GM18502 (cell line): ENCODE results near the gene OGDH.
"Not testable (repeated sequence)": the region's sequence is repeated elsewhere in the genome, so short reads cannot be mapped to it uniquely, and the experiment has no call there.

ENCODE experiments used
- ATAC-seq: cut with Tn5 transposase; IDR thresholded peaks from one replicate; pipeline ENCODE4 v1.9.1; 2021; ENCODE audit warnings: mild to moderate bottlenecking; ENCODE audit not compliant: unreplicated experiment, poor library complexity

Gene OGDH

DNA sequence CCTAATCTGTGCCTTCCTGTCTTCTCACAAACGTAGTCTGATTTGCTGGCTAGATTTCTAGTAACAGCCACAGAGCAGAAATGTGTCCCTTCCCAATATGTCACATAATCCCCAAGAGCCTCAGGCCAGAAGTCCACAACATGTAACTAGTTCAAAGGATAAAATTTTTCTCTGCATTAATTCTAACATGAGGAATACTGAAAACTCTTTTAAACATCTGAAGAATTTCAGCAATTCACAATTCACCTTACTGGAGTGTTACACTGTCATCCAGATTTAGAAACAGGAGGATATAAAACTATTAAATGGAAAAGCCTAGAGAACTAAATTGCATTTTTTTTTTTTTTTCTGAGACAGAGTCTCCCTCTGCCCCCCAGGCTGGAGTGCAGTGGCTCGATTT is 30.2 kb upstream of the OGDH start:
- ATAC-seq, result no peak

DNA sequence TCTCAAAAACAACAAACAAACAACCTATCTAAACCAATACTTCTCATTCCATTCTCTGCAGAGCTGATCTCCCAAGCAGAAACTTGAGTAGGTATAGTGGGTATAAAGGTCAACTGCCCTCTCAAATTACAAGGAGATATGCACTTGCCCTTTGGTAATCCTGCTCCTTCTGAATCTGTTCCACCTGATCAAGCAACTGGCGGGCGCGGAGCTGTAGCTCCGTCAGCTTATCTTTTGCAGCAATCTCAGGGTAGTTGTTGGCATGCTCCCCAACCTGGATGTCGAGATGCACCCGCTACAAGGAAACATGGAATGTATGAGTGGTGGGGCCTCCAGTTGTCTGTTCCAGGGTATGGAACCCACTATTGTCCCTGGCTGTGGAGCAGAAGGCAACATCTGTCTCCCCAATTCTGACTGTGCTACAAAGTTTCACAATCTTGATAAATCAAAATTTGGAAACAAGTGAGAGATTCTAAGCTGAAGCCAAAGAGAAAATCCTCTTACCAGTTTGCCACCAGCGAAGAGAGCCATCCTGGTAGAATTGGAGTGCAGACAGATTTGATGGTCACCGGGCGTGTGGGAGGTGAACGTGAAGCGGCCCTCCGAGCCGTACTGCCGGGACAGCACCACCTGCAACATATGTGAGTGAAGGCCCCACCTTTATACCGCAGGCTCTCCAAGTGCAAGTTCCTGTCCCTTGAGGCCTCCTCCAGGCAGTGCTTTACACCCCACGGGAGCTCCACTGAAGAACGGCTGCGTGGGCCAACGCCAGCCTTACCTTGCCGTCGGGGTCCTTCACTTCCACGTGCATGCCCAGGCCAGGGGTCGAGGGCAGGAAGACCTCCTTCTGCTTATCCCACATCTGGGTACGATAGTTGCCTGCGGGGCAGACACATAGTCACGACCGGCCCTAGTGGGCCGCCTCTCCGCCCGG is 25.2 kb upstream of the OGDH start:
- ATAC-seq, result peak; percentile 41

DNA sequence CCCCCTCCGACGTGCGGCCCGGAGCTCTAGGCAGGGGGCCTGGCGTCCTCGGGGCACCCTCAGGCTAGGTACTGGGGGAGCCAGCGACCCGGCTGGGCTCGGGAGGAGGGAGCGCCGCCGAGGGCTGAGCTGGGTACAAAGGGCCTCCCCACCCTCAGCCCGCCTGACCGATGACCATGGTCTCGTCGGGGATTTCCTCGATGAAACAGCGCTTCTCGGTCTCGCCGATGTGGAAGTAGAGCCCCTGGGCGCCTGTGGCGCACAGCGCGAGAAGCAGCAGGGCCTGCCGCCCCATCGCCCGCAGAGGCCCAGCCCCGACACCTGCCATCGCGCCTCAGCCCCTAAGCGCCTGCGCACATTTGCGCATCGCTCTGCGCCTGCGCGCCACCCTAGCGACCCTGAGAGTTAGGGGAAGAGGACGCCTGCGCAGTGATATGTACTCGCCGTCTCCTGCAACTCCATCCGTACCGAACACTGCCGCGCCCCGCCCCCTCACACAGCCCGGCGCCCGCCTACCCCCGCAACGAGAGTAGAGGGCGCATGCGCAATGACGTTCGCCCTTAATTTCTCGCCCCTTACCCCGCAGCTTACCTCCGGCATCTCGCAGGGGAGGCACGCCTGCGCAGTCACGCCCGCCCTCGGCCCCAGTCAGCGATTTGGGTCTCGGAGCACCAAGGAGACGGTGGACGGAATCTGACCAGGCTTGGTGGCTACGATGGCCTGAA is 24.4 kb upstream of the OGDH start, which contains the start of gene TMED4:
TSS of gene TMED4 (minus strand) at position 353 of the 725 bp plus-strand sequence. CDS start at position 328, 25 bp downstream.
- ATAC-seq, result peak; percentile 81

DNA sequence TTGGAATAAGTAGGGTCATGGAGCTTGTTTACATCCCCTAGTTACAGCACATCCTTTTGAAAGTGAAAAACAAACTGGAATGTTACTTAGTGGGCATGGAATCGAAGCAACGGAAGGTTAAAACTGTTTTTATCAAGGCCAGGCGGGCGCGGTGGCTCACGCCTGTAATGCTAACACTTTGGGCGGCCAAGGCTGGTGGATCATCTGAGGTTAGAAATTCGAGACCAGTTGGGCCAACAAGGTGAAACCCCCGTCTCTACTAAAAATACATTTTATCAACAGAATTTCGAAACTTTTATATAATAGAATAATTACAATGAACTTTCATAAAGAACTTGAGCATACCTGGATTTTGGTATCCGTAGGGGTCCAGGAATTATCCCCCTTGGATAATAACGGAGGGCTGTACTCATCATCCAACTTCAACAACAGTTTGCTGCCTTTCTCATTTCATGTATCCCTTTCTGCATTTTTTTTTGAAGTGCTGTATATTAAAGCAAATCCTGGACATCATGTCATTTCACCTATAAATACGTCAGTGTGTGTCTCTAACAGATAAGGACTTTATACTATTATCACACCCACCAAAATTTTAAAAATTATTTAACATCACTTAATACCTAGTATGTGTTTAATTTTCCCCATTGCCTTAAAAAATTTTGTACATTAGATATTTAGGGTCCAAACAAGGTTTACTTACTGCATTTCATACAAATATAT is 23.1 kb upstream of the OGDH start:
- no peak for ATAC-seq

DNA sequence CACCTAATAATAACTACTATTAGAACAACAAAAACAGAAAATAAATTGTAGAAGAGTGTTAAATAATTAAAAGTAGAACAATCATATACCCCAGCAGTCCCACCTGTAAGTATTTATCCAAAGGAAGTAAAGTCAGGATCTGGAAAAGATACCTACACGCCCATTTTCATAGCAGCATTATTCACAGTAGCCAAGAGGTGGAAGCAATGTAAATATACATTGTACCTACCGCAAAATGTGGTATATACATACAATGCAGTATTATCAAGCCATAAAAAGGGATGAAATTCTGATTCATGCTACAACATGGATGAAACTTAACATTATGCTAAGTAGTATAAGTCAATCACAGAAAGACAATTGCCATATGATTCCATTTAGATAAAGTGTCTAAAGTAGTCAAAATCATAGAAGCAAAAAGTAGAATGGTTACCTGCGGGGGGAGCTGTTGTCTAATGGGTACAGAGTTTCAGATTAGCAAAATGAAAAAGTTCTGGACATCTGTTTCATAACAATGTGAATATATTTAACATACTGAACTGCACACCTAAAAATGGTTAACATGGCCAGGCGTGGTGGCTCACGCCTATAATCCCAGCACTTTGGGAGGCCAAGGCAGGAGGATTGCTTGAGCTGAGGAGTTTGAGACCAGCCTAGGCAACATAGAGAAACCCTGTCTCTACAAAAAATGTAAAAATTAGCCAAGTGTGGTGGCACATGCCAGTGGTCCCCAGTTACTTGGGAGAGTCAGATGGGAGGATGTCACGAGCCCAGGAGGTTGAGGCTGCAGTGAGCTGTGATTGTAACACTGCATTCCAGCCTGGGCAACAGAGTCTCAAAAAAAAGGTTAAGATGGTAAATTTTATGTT is 18.4 kb upstream of the OGDH start:
- ATAC-seq, result no peak

DNA sequence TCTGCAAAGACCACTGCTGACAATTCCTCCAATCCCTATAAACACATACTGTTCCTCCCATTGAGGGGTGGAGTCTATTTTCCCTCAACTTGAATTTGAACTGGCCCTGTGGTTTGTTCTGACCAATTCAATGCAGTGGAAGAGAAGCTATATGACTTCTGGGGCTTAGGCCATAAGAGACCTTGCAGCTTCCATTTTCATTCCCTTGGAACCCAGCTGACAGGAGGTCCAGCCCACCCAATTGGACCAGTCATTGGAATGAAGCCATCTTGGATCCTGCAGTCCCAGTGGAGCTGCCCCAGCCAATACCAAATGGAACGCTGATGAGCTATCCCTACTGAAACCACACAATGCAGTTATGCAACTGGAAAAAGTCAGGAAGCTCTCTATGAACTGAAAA is 15.5 kb upstream of the OGDH start:
- ATAC-seq, result no peak

DNA sequence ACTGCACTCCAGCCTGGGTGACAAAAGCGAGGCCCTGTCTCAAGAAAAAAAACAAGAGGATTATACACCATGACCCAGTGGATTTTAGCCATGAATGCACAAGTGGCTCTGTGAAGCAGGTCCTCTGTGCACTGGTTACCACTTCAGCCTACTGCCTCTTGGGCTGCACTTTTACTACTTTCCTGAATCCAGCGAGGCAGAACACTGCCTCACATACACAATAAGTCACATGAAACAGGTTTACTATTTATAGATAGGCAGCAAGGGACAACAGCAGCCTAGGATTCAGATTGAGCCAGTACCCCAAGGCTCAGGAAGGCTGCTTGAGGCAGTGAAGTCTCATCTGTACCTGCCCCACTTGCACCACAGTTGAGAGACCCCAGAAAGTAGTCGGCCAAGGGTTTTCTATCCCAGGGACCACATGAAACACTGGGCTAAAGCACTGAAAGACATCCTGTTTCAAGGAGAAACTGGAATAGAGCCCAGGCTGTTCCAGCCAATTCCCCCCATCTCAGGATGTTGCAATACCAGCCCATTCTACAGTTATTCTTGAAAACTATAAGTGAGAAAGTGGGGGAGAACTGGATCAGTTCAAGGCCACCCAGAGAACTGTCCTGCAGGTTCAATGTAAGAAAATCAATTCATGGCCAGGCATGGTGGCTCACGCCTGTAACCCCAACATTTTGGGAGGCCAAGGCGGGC is 10.3 kb upstream of the OGDH start:
- no peak for ATAC-seq

DNA sequence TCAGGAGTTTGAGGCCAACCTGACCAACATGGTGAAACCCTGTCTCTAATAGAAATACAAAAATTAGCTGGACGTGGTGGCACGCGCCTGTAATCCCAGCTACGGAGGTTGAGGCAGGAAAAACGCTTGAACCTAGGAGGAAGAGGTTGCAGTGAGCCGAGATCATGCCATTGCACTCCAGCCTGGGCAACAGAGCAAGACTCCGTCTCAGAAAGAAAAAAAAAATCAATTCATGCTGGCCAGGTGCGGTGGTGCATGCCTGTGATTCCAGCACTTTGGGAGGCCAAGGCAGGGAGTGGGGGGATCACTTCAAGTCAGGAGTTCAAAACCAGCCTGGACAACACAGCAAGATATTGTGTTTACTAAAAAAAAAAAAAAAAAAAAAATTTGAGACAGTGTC is 9.2 kb upstream of the OGDH start:
- not testable (repeated sequence) for ATAC-seq

DNA sequence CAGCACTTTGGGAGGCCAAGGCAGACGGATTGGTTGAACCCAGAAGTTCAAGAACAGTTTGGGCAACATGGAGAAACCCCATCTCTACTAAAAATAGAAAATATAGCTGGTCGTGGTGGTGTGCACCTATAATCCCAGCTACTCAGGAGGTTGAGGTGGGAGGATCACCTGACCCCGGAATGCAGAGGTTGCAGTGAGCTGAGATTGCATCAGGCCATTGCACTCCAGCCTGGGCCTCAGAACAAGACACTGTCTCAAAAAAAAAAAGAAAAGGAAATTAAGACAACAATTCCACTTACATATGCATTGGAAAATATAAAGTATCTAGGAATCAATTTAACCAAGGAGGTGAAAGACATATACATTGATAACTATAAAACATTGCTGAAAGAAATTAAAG is 7.2 kb upstream of the OGDH start:
- no peak for ATAC-seq

DNA sequence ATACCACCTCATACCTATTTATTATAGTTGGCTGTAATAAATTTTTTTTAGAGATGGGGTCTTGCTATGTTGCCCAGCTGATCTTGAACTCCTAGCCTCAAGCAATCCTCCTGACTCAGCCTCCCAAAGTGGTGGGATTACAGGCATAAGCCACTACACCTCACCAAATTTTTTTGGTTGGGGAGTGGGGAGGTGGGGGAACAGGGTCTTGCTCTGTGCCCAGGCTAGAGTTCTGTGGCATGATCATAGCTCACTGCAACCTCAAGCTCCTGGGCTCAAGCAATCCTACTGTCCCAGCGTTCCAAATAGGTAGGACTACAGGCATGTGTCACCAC is 3.9 kb upstream of the OGDH start:
- ATAC-seq, result no peak

DNA sequence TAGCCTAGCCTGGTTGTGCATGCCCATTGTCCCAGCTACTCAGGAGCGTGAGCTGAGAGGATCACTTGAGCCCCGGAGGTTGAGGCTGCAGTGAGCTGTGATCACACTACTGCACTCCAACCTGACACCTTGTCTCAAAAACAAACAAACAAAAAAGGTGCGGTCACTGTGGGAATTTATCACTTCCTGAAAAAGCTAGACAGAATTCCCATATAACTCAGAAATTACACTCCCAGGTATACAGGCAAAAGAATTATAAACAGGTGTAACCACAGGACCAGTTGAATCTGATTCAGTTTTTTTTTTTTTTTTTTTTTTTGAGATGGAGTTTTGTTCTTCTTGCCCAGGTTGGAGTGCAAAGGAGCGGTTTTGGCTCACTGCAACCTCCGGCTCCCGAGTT is 3.2 kb upstream of the OGDH start:
- no peak for ATAC-seq

DNA sequence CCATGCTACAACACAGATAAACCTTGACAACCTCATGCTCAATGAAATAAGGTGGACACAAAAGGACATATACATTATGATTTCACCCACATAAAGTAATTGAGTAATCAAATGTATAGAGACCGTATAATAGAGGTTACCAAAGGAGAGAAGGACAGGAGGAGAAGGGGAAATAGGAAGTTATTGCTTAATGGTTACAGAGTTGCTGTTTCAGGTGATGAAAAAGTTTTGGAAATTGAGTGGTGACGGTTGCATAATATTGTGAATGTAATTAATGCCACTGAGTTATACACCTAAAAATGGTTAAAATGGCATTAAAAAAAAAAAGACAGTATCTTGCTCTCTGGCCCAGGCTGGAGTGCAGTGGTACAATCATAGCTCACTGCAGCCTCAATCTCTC is 1.5 kb upstream of the OGDH start:
- no peak for ATAC-seq

DNA sequence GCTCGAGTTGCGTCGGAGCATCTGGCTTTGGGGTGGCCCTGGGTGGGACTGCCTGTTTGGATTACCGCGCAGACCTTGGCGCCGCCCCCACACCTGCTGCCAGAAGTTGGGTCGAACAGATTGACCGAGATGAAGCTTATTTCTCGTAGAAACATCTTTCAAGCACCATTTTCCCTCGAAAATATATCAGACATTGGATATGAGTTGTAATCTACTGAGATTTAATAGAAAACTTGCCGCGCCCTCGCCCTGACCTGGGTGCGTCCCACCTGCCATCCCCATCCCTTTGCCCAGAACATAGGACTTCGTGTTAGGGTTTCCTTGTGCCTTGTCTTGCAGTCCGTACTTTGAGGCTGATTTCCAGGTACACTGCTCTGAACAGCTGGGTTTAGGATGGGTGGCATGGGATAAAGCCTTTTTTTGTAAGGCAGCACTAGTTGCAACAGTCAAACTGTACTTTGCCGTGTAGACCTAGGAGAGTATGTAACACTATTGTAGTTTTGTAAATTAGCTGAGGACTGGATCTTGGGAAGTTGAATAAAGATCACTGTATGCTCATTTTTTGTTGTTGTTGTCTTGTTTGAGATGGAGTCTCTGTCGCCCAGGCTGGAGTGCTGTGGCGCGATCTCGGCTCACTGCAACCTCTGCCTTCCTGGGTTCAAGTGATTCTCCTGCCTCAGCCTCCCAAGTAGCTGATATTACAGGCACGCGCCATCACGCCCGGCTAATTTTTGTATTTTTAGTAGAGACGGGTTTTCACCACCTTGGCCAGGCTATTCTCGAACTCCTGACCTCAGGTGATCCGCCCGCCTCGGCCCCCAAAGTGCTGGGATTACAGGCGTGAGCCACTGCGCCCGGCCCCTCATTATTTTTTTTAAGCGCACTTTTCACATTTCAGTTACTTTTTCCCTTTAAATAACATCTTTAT is 978 bp downstream of the OGDH start:
- no peak for ATAC-seq

DNA sequence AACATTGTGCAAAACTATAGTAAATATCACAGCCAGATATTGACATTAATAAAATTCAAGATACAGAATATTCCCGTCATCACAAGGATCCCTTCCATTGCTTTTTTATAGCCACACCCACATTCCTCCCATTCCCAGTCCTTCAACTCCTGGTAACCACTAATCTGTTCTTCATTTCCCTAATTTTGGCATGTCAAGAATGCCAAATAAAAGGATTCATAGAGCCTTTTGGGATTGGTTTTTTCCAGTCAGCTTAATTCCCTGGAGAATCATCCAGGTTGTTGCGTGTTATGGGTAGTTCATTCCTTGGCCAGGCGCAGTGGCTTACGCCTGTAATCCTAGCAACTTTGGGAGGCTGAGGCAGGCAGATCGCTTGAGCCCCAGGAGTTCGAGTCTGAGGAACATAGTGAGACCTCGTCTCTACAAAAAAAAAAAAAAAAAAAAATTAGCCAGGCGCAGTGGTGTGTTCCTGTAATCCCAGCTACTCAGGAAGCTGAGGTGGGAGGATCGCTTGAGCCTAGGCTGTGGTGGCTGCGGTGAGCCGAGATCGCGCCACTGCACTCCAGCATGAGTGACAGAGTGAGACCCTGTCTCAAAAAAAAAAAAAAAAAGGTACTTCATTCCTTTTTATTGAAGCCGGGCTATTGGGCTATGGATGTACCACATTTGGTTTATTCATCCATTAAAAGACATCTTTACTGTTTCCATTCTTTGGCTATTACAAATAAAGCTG is 2.7 kb downstream of the OGDH start:
- no peak for ATAC-seq

DNA sequence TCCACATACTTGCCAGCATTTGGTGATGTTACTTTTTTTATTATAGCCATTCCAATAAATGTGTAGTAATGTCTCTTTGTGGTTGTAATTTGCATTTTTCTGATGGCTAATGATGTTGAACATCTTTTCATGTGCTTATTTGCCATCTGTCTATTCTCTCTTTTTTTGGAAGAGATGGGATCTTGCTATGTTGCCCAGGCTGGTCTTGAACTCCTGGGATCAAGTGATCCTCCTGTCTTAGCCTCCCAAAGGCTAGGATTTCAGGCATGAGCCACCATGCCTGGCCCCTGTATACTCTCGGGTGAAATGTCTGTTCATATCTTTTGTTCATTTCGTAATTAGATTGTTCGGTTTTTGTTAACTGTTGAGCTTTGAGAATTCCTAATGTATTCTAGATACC is 3.4 kb downstream of the OGDH start:
- no peak for ATAC-seq

DNA sequence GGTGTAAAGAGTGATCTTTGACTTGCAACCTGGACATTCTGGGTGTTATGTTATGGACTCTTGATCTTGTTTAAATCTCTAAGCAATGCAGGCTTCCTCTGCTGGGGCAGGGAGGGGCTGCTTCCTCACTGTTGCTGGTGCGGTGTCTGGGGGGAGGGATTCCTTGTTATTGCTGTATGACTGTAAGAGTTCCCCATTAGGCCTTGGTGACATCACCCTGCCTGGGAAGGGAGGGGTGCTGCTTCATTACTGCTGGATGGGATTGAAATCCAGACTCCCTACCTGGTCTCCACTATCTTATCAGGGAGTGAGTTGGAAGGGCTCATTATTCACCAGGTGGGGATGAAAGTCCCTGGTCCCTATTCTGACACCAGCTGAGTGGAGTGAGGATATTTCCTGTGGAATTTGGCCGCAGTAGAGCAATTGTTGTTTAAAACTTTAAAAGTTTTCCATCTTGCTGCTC is 8.8 kb downstream of the OGDH start:
- ATAC-seq, result no peak

DNA sequence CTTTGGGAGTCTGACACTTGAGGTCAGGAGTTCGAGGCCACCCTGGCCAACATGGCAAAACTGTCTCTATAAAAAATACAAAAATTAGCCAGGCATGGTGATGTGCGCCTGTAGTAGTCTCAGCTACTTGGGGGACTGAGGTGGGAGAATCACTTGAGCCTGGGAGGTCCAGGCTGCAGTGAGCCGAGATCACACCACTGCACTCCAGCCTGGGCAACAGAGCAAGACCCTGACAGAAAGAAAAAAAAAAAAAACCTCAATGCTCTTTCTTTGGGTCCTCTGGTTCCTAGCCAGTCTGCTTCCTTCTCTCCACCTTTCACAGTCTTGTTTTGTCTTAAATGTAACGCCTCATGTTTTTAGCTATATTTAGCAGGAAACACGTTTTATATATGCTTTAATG is 9.4 kb downstream of the OGDH start:
- no peak for ATAC-seq

DNA sequence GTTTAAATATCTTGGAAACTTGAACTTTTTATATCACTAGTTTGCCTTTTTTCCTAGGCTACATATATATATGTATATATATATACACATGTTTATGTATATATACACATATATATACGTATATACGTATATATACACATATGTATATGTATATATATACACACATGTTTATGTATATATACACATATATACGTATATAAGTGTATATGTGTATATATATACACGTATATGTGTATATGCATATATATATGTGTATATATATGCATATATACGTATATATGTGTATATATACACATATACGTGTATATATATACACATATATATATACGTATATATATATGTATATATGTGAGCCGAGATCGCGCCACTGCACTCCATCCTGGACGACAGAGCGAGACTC is 10.1 kb downstream of the OGDH start:
- no peak for ATAC-seq
